ENCODE results near the gene UST.
A peak's percentile ranks its signal among the peaks of the same experiment; 100 is the strongest.

The UST gene, protein sequence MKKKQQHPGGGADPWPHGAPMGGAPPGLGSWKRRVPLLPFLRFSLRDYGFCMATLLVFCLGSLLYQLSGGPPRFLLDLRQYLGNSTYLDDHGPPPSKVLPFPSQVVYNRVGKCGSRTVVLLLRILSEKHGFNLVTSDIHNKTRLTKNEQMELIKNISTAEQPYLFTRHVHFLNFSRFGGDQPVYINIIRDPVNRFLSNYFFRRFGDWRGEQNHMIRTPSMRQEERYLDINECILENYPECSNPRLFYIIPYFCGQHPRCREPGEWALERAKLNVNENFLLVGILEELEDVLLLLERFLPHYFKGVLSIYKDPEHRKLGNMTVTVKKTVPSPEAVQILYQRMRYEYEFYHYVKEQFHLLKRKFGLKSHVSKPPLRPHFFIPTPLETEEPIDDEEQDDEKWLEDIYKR

GRCh38 chr6:148746363-148747144, at the start of gene UST:
UST (plus strand) TSS chr6:148747030; CDS start chr6:148747431, 401 bp downstream.
- peak; percentile 86 for DNase-seq

- no peak for DNase-seq
These were observed 48.9 kb upstream of the UST start for GRCh38 chr6:148697895-148698440.

DNA sequence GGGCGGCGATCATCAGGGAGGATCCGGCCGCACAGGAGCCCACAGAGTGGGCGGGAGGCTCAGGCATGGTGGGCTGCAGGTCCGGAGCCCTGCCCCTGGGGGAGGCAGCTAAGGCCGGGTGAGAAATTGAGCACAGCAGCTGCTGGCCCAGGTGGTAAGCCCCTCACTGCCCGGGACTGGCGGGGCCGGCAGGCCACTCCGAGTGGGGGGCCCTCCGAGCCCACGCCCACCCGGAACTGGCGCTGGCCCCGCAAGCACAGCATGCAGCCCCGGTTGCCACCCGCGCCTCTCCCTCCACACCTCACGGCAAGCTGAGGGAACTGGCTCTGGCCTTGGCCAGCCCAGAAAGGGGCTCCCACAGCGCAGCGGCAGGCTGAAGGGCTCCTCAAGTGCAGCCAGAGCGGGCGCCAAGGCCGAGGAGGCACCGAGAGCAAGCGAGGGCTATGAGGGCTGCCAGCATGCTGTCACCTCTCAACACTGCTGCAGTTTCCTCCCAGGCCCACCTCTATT, 48.1 kb upstream of the UST start:
- no peak for DNase-seq

- DNase-seq: no peak
These were observed 46.6 kb upstream of the UST start for GRCh38 chr6:148700047-148700715.

GRCh38 chr6:148700741-148701311, 46.0 kb upstream of the UST start:
- no peak for DNase-seq

DNA sequence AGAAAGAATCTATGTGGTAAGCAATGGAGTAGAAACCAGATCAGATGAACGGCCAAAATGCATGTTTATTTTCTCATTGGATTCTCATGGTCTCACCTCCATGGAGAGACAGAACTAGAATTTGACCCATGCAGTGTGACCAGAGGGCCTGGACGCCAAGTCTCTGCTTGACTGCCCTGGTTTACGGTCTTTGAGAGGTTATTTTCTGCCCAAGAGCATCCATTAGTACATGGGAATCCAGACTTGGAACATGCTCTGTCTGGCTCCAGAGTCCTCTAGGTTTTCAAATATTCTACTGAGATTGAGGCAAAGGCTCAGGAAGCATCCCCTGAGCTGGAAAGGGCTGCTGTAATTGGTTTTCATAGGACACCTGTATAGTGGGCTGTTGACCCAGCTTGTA, 45.5 kb upstream of the UST start:
- DNase-seq: no peak

DNA sequence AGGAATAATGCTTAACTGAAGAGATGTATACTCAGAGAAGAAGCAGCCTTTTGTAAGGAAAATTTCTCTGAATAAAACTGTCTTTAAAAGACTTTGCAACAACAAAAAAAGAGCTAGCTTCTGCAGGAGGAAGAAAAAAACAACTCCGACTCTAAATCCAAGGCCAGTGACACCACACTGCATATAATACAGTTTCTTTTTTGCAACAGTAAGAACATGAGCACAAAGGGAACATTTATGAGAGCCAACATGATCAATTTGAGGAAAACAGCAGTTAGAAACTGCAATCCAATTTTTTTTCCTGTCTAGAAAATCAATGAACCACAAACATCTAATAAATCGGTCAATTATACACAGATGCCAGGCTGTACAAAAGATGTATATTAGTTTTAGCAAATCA, 42.9 kb upstream of the UST start:
- no peak for DNase-seq

GRCh38 chr6:148704400-148705246, 42.2 kb upstream of the UST start:
- no peak for DNase-seq

DNA sequence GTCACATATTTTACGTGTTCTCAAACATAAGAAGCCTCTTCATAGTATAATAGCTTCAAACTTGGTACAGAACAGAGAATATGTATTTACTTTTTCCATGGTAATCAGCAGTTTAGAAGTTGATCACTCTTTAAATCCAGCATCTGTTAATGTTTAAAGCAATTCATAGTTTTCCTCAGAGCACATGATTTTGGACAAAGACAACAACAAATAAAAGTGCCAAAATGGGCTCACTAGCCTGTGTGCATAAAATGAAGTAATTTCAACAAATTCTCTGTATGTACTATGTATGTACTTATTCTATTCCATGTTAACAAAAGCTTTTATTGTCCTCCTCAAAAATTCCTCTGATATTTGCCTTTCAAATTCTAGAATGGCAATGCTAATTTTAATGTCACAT, 38.1 kb upstream of the UST start:
- DNase-seq: no peak

- DNase-seq: no peak
These were observed 37.3 kb upstream of the UST start for GRCh38 chr6:148709577-148709976.

DNA sequence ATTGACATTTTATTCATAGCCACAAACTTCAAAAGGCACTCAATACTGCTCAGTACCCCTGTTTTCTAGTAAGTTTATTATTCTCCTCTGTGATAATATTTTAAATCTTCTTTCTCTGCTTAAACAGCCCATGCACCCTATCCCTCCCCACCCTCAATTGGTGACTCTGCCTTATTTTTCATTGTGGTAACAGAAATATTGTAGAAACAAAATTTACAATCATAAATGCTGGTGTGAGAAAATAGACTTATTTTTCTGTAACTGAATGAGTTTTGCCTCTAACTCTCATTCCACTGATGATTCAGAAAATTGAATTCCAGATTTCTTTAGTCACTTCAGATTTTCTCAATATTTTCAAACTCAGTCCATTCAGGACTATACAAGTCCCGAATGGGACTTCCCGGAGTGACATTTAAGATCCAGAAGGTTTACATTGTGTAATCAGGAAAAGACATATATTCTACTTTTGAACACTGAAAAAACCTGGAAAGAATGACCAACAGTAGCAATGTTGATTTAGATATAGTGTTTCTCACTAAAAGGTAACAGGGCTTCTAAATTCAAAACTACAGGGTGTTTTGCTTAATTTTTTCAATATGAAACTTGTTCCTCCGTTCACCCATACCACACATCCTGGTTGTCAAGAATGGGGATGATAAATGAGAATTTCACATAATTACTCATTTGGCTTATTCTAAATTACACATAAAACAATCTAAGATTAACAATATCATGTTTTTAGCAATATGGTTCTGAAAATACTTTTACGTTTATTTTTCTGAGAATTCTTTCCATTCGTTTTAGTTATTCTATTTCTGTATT, 34.8 kb upstream of the UST start:
- DNase-seq: no peak

- no peak for DNase-seq
These were observed 33.6 kb upstream of the UST start for GRCh38 chr6:148713033-148713738.

GRCh38 chr6:148713921-148714320, 32.9 kb upstream of the UST start:
- DNase-seq: no peak

DNA sequence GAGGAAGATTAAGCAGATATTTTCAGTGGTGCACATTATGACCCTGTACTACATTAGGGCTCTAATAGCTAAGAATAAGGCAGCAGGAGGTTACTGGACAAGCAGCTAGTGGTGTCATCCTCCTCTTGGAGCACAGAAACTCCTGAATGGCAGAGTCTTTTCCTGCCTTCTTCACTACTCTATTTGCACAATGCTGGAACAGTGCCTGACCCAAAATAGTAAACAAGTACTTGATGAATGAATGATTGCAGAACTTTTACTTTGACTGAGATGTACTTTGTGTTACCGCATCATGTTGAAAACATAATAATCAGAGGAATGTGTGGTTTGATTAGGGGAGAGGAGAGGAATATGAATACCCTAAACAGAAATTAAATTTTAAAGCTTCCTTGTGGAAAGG, 30.0 kb upstream of the UST start:
- no peak for DNase-seq

DNA sequence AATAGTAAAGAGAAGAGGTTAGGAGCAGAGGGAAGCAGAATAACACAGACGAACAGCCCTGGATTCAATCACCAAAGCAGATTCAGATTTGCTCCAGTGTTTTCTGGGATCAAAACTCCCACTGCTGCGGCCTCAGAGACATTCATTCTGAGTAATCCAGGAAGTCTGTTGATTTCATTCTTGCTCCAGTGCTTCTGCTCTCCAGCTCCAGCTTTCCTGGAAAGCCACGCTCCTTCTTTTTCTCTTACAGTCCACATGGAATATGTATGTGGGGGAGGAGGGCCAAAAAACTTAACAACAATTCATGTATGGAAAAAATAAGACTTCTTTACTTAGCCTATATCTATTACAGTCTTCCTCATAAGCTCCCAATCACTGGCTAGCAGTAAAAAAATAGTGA, 26.4 kb upstream of the UST start:
- DNase-seq: no peak

DNA sequence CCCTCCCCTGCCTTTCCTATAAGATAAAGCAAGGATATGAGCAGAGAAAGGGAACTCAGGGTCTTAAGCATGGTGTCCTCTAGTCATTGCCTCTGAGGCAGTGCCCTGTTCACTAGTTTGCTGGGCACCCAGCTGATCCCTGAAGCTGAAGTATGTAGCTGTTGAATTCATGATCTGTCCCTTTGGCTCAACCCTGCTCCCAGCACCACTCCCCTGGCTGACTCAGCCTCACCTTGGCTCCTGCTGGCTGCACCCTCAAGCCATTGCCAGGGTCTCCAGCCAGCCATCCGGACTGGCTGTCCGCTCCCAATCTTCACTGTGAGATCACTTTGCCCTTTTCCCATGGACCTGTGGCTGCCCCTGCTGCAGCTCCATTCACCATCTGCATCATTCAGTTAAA, 25.9 kb upstream of the UST start:
- no peak for DNase-seq

DNA sequence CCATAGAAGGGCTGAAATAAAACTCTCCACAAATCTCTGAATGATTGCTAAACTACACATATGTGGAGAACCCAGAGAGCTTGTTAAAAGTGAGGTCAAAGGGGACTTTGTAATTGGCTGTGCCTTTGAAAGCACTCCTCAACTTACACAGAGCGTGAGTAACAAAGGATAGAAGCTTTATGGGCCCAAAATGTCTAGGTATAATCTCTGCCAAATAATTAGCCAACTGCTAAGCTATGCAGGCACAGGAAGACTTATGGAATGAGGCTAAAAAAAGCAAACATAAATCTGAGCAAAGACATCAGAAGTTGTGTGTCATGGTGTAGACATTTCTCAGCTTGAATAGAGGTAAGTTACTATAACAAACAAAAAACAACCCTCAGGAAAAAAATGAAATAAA, 23.3 kb upstream of the UST start:
- no peak for DNase-seq

DNA sequence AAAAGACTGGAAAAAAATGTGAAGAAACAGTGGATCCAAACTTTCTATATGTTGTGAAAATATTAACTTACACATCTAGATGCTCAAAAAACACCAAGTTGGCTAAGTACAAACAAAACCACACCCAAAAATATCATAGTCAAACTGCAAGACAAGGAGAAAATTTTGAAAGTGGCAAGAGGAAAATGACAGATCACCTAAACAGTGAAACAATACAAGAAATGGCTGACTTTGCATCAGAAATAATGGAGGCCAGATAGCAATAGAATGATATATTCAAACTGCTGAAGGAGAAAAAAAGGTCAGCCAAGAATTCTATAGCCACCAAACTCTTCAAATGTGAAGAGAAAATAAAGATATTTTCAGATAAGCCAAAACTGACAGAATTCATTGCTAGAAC, 22.4 kb upstream of the UST start:
- no peak for DNase-seq

DNA sequence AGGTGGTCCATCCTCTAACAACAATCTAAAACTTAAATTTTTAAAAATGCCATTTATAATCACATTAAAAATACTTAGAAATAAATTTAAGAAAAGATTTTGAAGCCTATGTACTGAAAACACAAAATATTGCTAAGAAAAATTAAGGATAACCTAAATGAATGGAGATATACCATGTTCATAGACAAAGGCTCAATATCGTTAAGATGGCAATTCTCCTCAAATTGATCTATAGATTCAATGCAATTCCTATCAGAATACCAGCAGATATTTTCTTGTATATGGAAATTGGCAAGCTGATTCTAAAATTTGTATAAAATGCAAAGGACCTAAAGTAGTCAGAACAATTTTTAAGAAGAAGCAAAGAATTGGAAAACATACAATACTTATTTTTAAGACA, 19.7 kb upstream of the UST start:
- no peak for DNase-seq

DNA sequence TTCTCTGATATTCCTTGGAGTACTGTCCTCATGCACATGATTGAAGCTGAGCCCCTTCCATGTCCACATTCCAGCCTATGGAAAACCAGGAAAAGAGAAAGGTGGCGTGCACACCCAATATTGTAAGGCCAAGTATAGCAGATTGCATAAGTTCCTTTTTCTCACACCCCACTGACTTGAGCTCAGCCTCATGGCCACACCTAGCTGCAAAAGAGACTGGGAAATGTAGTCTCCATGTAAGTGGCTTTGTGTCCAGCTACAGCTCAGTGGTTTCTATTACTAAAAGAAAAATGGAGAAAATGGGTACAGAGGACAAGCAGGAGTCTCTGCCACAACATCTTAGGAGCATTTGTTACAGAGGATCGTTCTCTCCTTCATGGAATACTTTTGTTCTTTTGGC, 10.8 kb upstream of the UST start:
- no peak for DNase-seq

Measured in activated effector memory CD4-positive, alpha-beta T cell treated with anti-CD3 and anti-CD28 coated beads, Interleukin-2, amount 50 U/mL, for 16 hours (primary cell).